DMS 273 treated with DMSO at 0.1 percent for 48 hours (cell line): ENCODE measurements around the gene BRCC3.
"Not testable (repeated sequence)": the region's sequence is repeated elsewhere in the genome, so short reads cannot be mapped to it uniquely, and the experiment has no call there.

Experiments used
- DNase-seq: peaks from one replicate; lab custom pipeline; 2025; lab: John Stamatoyannopoulos, UW

BRCC3 gene

GRCh38 chrX:155144926-155145325, 73.6 kb downstream of the BRCC3 start:
- no peak for DNase-seq

- not testable (repeated sequence) for DNase-seq
Measured at GRCh38 chrX:155147612-155148011, 76.3 kb downstream of the BRCC3 start.

GRCh38 chrX:155148166-155148565, 76.9 kb downstream of the BRCC3 start:
- DNase-seq = not testable (repeated sequence)

GRCh38 chrX:155148724-155149537, 77.6 kb downstream of the BRCC3 start:
- DNase-seq = no peak

- peak; percentile 26 for DNase-seq
Measured at GRCh38 chrX:155169881-155170280, 98.6 kb downstream of the BRCC3 start.
